HL-60/S4 treated with phorbol 12-myristate 13-acetate at 8.2 ng/mL for 4 days and 3 days (cell line): ENCODE results near the gene PCDH17.

Experiments
- in situ Hi-C: fragments of 300-500 bp; cut with MboI; formaldehyde crosslinking; loops from 2 replicates; pipeline ENCODE4 v1.15.0; 2022; ENCODE audit warnings: low sequenced_read_pairs

The PCDH17 gene

GRCh38 chr13:57631596-57632275, at the start of gene PCDH17:
PCDH17 (plus strand) TSS chr13:57631744; CDS start chr13:57632547, 803 bp downstream.
- in situ Hi-C loops: no loop called here

GRCh38 chr13:57582032-57582431, 49.5 kb upstream of the PCDH17 start:
- in situ Hi-C loops: no loop called here

DNA sequence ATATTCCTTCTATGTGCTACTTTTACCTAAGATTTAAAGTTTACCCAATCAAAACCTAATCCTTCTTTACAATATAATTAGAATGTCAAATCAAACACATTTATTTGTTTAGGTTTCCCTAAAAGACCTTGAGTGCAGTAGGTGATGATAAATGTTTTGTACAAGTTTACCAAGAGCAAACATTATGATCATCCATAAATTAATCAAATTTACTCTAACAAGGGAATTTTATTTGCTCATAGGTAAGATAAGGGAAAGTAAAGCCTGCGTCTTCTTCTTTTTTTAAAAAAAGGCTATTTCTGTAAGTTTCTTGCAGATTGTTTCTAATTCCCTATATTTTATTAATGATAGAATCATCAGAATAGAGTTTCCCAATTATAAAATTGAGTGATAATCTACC, 48.0 kb upstream of the PCDH17 start:
- in situ Hi-C loops: no loop called here

DNA sequence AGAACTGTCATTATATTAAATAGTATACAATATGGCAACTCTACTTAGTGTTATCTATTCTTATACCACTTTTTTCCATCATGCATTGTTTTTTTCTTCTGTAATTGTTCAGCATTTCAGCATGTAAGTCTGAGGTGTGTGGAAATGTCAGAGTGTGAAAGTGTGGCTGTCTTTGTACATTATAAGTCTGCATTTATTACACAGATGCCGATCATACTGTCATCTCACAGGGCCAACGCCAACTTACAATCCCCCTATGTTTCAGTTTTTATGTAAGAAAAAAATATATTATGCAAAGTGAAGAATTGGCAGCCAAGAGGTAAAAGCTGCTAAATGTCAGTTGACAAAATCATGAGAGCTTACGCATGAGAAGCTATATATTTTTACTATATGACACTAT, 42.9 kb upstream of the PCDH17 start:
- in situ Hi-C loops: no loop called here

DNA sequence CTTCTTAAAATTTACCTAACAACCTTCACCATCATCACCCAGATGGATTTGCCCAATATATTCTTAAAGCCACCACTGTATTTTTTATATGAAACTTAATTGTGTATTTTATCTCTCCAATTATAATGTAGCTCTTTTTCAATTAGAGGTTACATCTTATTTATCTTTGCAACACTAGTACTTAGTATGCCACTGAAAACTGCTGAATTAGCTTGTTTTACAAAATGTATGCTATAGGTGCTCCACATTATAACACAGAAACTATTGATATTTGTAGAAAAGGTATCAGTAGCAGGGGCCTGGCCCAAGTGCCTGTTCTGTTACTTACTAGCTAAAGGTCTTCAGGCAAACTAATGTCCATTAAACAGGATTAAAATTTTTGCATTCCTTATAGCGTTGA, 35.8 kb upstream of the PCDH17 start:
- in situ Hi-C loops: no loop called here

GRCh38 chr13:57601536-57601935, 30.0 kb upstream of the PCDH17 start:
- in situ Hi-C loops: no loop called here

GRCh38 chr13:57604442-57604841, 27.1 kb upstream of the PCDH17 start:
- in situ Hi-C loops: no loop called here

- in situ Hi-C loops: no loop called here
Measured at GRCh38 chr13:57611969-57612368, 19.6 kb upstream of the PCDH17 start.

GRCh38 chr13:57612568-57612967, 19.0 kb upstream of the PCDH17 start:
- in situ Hi-C loops: no loop called here

DNA sequence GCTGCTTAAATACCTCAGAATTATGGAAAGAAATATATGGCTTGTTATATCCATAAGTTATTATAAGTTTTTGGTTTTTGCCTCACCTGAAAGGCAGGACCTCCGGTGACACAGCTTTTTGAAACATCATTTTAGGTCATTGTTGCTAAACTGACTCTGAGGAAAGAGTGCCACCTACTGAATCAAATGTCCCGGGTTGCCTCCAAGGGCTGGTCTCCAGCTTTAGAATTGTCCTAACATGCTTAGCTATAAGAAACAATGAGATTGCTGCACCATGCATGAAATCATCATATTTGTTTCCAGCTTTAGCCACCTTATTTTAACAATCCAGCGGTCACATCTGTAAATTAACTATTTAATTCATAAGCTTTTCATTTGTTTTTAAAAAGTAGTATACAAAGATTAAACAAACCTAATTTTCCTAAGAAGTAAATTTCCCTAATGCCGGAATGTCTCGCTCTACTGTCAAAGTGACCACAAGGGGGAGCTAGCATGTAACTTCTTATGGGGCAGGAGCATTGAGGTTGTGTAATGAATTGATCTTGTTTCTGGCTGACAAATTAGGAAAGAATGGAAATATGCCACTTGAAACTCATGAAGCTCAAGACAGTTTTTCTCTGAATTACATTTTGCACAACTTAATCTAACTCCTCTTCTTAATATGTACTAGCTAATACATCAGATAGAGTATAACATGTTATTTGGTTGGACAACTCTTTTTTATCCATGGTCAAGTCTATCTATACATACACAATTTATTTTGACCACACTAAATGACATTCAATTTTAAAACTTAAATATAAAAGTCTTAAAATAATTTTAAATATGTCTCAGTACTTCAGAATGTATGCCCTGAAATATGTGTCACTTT, 6.7 kb upstream of the PCDH17 start:
- in situ Hi-C loops: no loop called here

DNA sequence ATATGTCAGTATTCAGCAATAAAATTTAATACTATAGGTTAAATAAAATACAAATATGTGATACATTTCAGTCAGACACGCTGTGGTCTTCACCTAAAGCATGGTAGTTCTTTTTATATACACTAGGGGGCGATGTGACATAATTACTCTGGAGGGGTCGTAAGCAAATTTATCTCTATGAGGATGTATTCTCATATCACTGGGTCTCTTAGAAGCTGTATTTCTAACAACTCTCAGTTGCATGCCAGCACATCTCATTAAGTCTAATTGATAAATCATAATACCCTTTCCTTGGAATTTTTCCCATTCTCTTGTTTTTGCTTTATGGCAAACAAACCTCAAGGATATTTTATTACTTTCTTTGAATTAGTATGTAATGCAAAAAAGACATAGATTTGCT, 3.9 kb upstream of the PCDH17 start:
- in situ Hi-C loops: no loop called here

DNA sequence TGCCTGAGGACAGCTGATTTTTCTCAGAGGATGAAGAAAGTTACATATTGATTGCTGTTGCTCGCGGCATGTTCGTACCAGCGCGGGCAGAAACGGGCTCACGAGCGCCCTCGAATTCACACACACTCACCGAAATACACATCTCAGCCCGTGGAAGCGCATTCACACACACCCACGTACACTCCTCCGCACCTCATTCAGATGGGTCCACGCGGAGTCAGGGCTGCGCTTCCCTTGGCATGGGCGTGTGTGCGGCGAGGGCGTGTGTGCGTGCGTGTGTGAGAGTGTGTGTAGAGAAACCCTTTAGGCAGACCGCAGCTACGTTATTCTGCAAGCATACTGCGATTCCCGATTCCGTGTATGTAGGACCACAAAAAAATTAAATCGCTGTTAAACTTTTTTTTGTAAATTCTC, 2.1 kb upstream of the PCDH17 start:
- in situ Hi-C loops: no loop called here

DNA sequence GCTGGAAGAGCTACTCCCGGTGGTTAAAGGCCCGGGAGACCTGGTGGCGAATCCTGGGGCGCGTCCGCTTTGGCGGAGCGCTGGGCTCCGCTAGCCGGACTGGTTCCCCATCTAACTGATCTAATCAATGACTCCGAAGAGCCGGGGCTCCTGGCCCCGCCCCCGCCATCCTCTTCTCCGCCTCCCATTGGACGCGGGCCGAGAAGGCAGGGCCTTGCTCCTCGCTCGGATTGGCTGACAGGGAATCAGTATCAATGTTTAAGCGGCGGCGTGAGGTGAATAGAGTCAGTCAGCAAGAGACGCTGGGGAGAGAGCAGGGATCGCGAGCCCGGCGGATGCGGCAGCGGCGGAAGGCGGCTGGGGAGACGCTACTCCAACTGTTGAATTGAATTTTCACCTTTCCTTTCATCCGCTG, 1.7 kb upstream of the PCDH17 start:
- in situ Hi-C loops: no loop called here

DNA sequence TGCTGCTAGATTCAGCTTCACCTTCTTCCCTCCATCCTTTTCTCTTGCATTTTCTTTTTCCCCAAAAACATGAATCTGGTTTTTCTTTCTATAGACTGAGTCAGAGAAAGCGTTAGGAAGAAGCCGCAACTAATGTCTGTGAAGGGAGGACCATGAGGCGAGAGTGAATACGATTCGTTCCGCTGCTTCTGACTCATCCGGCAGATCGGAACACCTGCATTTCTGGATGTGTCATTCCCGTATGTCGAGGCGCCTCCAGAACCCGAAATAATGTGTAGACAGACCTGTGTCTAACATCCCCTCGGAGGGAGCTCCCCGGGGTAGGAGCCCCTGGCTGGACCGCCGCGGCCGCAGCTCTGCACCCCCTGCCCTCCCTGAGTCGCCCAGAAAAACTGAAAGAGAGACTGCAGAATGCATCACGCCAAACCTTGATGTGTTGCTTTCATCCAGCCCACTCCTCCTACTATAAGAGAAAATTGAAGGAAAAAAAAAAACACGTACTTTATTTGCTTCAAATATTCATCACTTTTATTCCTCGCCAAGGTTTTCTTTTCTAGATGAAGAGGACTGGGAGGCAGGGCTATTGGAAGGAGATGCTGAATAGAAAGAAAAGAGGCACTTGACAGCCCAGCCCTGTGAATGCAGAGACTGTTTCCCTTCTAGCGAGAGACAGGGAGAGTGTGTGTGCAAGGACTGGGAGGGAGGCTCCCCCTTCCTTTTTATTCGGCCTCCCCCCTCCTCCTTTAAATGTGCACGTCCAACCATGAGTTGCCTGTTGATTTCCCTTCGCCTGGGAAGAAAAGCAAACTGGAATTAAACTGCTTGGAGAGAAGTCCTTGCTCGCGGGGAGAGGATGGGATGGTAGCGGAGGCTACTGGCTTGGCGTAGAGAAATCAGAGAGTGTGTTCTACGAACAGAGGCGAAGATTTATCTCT, 616 bp upstream of the PCDH17 start:
- in situ Hi-C loops: no loop called here

- in situ Hi-C loops: no loop called here
Measured at GRCh38 chr13:57632276-57633140, 964 bp downstream of the PCDH17 start.

GRCh38 chr13:57633141-57633949, 1.8 kb downstream of the PCDH17 start:
- in situ Hi-C loops: no loop called here

DNA sequence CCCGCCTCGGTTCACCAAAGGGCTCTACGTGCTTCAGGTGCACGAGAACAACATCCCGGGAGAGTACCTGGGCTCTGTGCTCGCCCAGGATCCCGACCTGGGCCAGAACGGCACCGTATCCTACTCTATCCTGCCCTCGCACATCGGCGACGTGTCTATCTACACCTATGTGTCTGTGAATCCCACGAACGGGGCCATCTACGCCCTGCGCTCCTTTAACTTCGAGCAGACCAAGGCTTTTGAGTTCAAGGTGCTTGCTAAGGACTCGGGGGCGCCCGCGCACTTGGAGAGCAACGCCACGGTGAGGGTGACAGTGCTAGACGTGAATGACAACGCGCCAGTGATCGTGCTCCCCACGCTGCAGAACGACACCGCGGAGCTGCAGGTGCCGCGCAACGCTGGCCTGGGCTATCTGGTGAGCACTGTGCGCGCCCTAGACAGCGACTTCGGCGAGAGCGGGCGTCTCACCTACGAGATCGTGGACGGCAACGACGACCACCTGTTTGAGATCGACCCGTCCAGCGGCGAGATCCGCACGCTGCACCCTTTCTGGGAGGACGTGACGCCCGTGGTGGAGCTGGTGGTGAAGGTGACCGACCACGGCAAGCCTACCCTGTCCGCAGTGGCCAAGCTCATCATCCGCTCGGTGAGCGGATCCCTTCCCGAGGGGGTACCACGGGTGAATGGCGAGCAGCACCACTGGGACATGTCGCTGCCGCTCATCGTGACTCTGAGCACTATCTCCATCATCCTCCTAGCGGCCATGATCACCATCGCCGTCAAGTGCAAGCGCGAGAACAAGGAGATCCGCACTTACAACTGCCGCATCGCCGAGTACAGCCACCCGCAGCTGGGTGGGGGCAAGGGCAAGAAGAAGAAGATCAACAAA, 2.6 kb downstream of the PCDH17 start:
- in situ Hi-C loops: no loop called here

- in situ Hi-C loops: no loop called here
Measured at GRCh38 chr13:57634839-57635165, 3.3 kb downstream of the PCDH17 start.
